WTC11 (cell line): Measurements from ENCODE around the gene YDJC. TPM values are rescaled to one million over a fixed set of nuclear protein-coding genes. Genes with fewer than 3 reads are reported as not detected.

Experiments used
- ATAC-seq: fragments of 200-7000 bp; cut with Tn5 transposase; 2 replicates; pipeline ENCODE4 v1.10.0; 2021; ENCODE audit warnings: mild to moderate bottlenecking, moderate library complexity
- CTCF ChIA-PET: fragments of 300-600 bp; sonication (Branson Sonifier 250); formaldehyde crosslinking; loops from one replicate; lab custom pipeline; 2021; ENCODE audit warnings: antibody characterized with exemption; lab: Charles Lee
- POLR2A ChIA-PET: fragments of 350-600 bp; sonication (Branson Sonifier 250); formaldehyde crosslinking; loops from one replicate; lab custom pipeline; 2021; ENCODE audit warnings: antibody characterized with exemption; lab: Charles Lee
- DNase-seq: peaks from one replicate; pipeline ENCODE4 v3.0.0; 2021; ENCODE audit warnings: low spot score
- H3K27ac Mint-ChIP-seq: 2 replicates; pipeline ENCODE4 v1.8.0; 2021; ENCODE audit warnings: mixed read lengths
- H3K27me3 Mint-ChIP-seq: 2 replicates; pipeline ENCODE4 v1.8.0; 2021; ENCODE audit warnings: low read depth, mild to moderate bottlenecking, moderate library complexity, mixed read lengths
- H3K36me3 Mint-ChIP-seq: 2 replicates; pipeline ENCODE4 v1.8.0; 2021; ENCODE audit warnings: mixed read lengths
- H3K4me1 Mint-ChIP-seq: 2 replicates; pipeline ENCODE4 v1.8.0; 2022; ENCODE audit warnings: mixed read lengths
- H3K4me3 Mint-ChIP-seq: 2 replicates; pipeline ENCODE4 v1.8.0; 2021; ENCODE audit warnings: mild to moderate bottlenecking, moderate library complexity, mixed read lengths
- H3K9me3 Mint-ChIP-seq: 2 replicates; pipeline ENCODE4 v1.8.0; 2021; ENCODE audit warnings: mixed read lengths
- FOXP1 ChIP-seq: sonication (generic); formaldehyde crosslinking; IDR thresholded peaks from 2 replicates; pipeline ENCODE4 v1.8.0; 2022; ENCODE audit warnings: missing genetic modification reagents, mild to moderate bottlenecking, moderate library complexity, borderline replicate concordance
- GRHL2 ChIP-seq: fragments of 250-450 bp; sonication (Bioruptor Pico); IDR thresholded peaks from 2 replicates; pipeline ENCODE4 v1.8.0; 2022; ENCODE audit warnings: mild to moderate bottlenecking, moderate library complexity; ENCODE audit not compliant: insufficient replicate concordance, severe bottlenecking
- JAZF1 ChIP-seq: fragments of 250-450 bp; sonication (Bioruptor Pico); IDR thresholded peaks from 2 replicates; pipeline ENCODE4 v1.9.0; 2021; ENCODE audit warnings: moderate library complexity, mild to moderate bottlenecking, inconsistent platforms
- JUN ChIP-seq: sonication (generic); formaldehyde crosslinking; IDR thresholded peaks from 2 replicates; pipeline ENCODE4 v1.8.0; 2023; ENCODE audit warnings: mild to moderate bottlenecking, missing genetic modification reagents
- NFYB ChIP-seq: sonication (generic); formaldehyde crosslinking; conservative IDR thresholded peaks from 2 replicates; pipeline ENCODE4 v1.8.0; 2022; ENCODE audit warnings: low read depth, missing genetic modification reagents
- NR2C2 ChIP-seq: sonication (generic); formaldehyde crosslinking; IDR thresholded peaks from 2 replicates; pipeline ENCODE4 v1.8.0; 2022; ENCODE audit warnings: mild to moderate bottlenecking, missing genetic modification reagents
- OVOL2 ChIP-seq: fragments of 250-450 bp; sonication (Bioruptor Pico); IDR thresholded peaks from 2 replicates; pipeline ENCODE4 v1.9.0; 2021; ENCODE audit warnings: mild to moderate bottlenecking, borderline replicate concordance
- ZBTB21 ChIP-seq: sonication (generic); formaldehyde crosslinking; IDR thresholded peaks from 2 replicates; pipeline ENCODE4 v1.8.1; 2023; ENCODE audit warnings: mild to moderate bottlenecking, missing genetic modification reagents, borderline replicate concordance
- ZNF121 ChIP-seq: sonication (generic); formaldehyde crosslinking; IDR thresholded peaks from 2 replicates; pipeline ENCODE4 v1.8.0; 2023; ENCODE audit warnings: missing genetic modification reagents
- ZNF263 ChIP-seq: sonication (generic); formaldehyde crosslinking; IDR thresholded peaks from 2 replicates; pipeline ENCODE4 v1.8.1; 2022; ENCODE audit warnings: low read depth, mild to moderate bottlenecking, moderate library complexity, missing genetic modification reagents
- ZNF317 ChIP-seq: sonication (generic); formaldehyde crosslinking; IDR thresholded peaks from 2 replicates; pipeline ENCODE4 v1.8.1; 2023; ENCODE audit warnings: low read depth, mild to moderate bottlenecking, moderate library complexity, missing genetic modification reagents, borderline replicate concordance
- ZNF416 ChIP-seq: fragments of 250-450 bp; sonication (Bioruptor Pico); IDR thresholded peaks from 2 replicates; pipeline ENCODE4 v1.9.0; 2021; ENCODE audit warnings: mild to moderate bottlenecking, inconsistent platforms
- ZNF423 ChIP-seq: fragments of 250-450 bp; sonication (Bioruptor Pico); IDR thresholded peaks from 2 replicates; pipeline ENCODE4 v2.1.2; 2022; ENCODE audit warnings: mild to moderate bottlenecking, moderate library complexity
- ZNF671 ChIP-seq: fragments of 250-450 bp; sonication (Bioruptor Pico); IDR thresholded peaks from 2 replicates; pipeline ENCODE4 v1.8.0; 2021; ENCODE audit warnings: mild to moderate bottlenecking
- total RNA-seq: library from RNA; stranded (reverse); gene quantifications from 3 replicates; pipeline ENCODE4 v1.2.3, GENCODE V29; 2021
- TF ChIP-seq, protein P1 (sequence below): sonication (generic); formaldehyde crosslinking; IDR thresholded peaks from 2 replicates; pipeline ENCODE4 v1.8.1; 2023; ENCODE audit warnings: mild to moderate bottlenecking, missing genetic modification reagents, borderline replicate concordance
- TF ChIP-seq, protein P2 (sequence below): sonication (generic); formaldehyde crosslinking; IDR thresholded peaks from 2 replicates; pipeline ENCODE4 v1.8.0; 2022; ENCODE audit warnings: mild to moderate bottlenecking, missing genetic modification reagents
- TF ChIP-seq, protein P3 (sequence below): sonication (generic); formaldehyde crosslinking; IDR thresholded peaks from 2 replicates; pipeline ENCODE4 v1.8.0; 2022; ENCODE audit warnings: mild to moderate bottlenecking, missing genetic modification reagents
- TF ChIP-seq, protein P4 (sequence below): sonication (generic); formaldehyde crosslinking; IDR thresholded peaks from 2 replicates; pipeline ENCODE4 v1.8.1; 2023; ENCODE audit warnings: mild to moderate bottlenecking, missing genetic modification reagents
- TF ChIP-seq, protein P5 (sequence below): sonication (generic); formaldehyde crosslinking; IDR thresholded peaks from 2 replicates; pipeline ENCODE4 v1.8.1; 2022; ENCODE audit warnings: mild to moderate bottlenecking, missing genetic modification reagents, moderate library complexity, borderline replicate concordance
- TF ChIP-seq, protein P6 (sequence below): fragments of 250-450 bp; sonication (Bioruptor Pico); IDR thresholded peaks from 2 replicates; pipeline ENCODE4 v1.9.0; 2021; ENCODE audit warnings: moderate library complexity, mild to moderate bottlenecking, inconsistent platforms, borderline replicate concordance
- TF ChIP-seq, protein P7 (sequence below): fragments of 250-450 bp; sonication (Bioruptor Pico); IDR thresholded peaks from 2 replicates; pipeline ENCODE4 v1.8.0; 2021; ENCODE audit warnings: mild to moderate bottlenecking

YDJC gene
- total RNA-seq, 1 experiment from 2014 or later: 39.8 TPM

DNA sequence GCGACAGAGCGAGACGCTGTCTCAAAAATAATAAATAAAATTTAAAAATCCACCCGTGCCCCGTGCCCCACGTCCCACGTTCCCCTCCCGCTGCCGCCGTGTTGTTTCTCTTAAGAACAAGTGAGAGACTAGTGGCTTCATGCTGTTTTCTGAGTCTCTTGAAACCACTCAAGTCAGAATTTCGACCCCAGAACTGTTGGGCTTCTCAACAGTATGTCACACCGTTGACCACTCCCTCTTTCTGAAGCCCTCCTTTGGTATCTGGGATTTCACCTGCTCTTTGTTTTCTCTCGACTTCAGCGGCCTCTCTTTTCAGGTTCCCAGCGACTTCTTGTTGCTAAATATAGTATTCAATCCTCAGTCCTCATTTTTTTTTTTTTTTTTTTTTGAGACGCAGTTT, 37.0 kb upstream of the YDJC start (continued):
- TF ChIP-seq, protein P1, sequence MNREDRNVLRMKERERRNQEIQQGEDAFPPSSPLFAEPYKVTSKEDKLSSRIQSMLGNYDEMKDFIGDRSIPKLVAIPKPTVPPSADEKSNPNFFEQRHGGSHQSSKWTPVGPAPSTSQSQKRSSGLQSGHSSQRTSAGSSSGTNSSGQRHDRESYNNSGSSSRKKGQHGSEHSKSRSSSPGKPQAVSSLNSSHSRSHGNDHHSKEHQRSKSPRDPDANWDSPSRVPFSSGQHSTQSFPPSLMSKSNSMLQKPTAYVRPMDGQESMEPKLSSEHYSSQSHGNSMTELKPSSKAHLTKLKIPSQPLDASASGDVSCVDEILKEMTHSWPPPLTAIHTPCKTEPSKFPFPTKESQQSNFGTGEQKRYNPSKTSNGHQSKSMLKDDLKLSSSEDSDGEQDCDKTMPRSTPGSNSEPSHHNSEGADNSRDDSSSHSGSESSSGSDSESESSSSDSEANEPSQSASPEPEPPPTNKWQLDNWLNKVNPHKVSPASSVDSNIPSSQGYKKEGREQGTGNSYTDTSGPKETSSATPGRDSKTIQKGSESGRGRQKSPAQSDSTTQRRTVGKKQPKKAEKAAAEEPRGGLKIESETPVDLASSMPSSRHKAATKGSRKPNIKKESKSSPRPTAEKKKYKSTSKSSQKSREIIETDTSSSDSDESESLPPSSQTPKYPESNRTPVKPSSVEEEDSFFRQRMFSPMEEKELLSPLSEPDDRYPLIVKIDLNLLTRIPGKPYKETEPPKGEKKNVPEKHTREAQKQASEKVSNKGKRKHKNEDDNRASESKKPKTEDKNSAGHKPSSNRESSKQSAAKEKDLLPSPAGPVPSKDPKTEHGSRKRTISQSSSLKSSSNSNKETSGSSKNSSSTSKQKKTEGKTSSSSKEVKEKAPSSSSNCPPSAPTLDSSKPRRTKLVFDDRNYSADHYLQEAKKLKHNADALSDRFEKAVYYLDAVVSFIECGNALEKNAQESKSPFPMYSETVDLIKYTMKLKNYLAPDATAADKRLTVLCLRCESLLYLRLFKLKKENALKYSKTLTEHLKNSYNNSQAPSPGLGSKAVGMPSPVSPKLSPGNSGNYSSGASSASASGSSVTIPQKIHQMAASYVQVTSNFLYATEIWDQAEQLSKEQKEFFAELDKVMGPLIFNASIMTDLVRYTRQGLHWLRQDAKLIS: no peak
- TF ChIP-seq NFYB (CRISPR knock-in tag) (no peak), JUN (CRISPR knock-in tag) (no peak), ZNF317 (CRISPR knock-in tag) (no peak)
- TF ChIP-seq, all 79 proteins: peak for 0

DNA sequence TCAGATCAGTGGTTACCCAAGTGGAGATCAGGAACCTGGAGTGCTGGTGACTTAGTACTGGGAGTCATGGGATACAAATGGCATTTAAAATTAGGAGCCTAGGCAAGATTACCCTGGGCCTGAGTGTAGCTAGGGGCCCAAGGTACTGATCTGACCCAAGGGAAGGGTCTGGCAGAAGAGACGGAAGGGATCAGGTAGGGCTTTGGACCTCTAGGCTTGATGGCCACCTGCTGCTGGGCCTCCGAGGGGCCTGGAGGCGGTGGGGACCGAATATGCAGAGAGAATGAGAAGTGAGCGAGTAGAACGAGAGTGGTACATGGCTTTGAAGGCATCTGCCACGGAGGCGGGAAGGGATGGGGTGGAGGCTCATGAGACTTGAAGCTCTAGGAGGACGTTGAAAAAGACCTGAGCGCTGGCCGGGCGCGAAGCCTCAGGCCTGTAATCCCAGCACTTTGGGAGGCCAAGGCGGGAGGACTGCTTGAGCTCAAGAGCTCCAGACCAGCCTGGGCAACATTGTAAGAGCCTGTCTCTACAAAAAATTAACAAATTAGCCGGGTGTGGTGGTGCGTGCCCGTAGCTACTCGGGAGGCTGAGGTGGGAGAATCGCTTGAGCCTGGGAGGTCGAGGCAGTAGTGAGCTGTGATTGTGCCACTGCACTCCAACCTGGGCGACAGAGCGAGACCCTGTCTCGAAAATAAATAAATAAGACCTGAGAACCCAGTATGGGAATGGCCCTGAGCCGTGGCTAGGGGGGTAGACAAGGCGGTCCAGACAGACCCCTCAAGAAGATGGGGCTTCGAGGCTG, 35.4 kb upstream of the YDJC start:
- no peak for DNase-seq
- peaks cover 14% of the 10 kb centered on the region for H3K4me1 Mint-ChIP-seq
- no peaks in the 10 kb centered on the region for H3K36me3 Mint-ChIP-seq
- peaks cover 12% of the 10 kb centered on the region for H3K27me3 Mint-ChIP-seq
- ChIA-PET CTCF (interaction anchor here (0.8 to 2.6 kb wide), 12 partner anchors 7 to 307 kb away, joined by 3 to 13 read pairs (median 5); partner anchors contain the start of gene SDF2L1), POLR2A (interaction anchor here (1.0 kb wide), 1 partner anchor 7 kb away, joined by 5 read pairs; no protein-coding TSS in a partner anchor)
- ATAC-seq: no peak; the same call in 1 of the 2 replicates
- peak overlapping the region; percentile 60 for H3K27ac Mint-ChIP-seq
- peaks cover 3% of the 10 kb centered on the region; the same call in 1 of the 2 replicates for H3K9me3 Mint-ChIP-seq
- TF ChIP-seq ZNF121 (peak; percentile 66; the same call in 1 of the 2 replicates), ZNF263 (CRISPR knock-in tag) (no peak), JAZF1 (0 out of 2 replicates have a peak, but pooled peaks have one; percentile 37)
- peak overlapping the region; percentile 97 for H3K4me3 Mint-ChIP-seq

DNA sequence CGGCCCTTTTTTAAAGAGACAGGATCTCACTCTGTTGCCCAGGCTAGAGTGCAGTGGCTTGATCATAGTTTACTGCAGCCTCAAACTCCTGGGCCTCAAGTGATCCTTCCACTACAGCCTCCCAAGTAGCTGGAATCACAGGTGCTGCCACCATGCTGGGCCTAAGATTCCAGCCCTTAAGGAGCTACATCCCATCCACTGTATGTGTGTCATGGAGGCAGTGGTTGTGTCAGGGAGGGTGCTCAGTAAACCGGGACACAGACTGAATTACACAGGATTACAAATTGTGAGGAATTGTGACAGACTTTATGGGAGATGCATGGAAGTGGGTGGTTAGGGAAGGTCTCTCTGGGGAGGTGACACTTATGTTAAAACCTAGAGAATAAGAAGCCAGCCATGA, 33.9 kb upstream of the YDJC start:
- Mint-ChIP-seq H3K4me3 (no peak overlapping the region), H3K4me1 (peaks cover 11% of the 10 kb centered on the region), H3K9me3 (peaks cover 3% of the 10 kb centered on the region; the same call in 1 of the 2 replicates), H3K27ac (no peak overlapping the region), H3K36me3 (no peaks in the 10 kb centered on the region), H3K27me3 (peaks cover 12% of the 10 kb centered on the region)
- ChIA-PET CTCF (no interaction called here), POLR2A (no interaction called here)
- DNase-seq: no peak
- ATAC-seq: no peak
- TF ChIP-seq OVOL2 (CRISPR knock-in tag): no peak
- TF ChIP-seq, protein P2, sequence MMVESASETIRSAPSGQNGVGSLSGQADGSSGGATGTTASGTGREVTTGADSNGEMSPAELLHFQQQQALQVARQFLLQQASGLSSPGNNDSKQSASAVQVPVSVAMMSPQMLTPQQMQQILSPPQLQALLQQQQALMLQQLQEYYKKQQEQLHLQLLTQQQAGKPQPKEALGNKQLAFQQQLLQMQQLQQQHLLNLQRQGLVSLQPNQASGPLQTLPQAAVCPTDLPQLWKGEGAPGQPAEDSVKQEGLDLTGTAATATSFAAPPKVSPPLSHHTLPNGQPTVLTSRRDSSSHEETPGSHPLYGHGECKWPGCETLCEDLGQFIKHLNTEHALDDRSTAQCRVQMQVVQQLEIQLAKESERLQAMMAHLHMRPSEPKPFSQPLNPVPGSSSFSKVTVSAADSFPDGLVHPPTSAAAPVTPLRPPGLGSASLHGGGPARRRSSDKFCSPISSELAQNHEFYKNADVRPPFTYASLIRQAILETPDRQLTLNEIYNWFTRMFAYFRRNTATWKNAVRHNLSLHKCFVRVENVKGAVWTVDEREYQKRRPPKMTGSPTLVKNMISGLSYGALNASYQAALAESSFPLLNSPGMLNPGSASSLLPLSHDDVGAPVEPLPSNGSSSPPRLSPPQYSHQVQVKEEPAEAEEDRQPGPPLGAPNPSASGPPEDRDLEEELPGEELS: no peak
- TF ChIP-seq, protein P3, sequence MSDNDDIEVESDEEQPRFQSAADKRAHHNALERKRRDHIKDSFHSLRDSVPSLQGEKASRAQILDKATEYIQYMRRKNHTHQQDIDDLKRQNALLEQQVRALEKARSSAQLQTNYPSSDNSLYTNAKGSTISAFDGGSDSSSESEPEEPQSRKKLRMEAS (CRISPR knock-in tag): no peak
- TF ChIP-seq, protein P4, sequence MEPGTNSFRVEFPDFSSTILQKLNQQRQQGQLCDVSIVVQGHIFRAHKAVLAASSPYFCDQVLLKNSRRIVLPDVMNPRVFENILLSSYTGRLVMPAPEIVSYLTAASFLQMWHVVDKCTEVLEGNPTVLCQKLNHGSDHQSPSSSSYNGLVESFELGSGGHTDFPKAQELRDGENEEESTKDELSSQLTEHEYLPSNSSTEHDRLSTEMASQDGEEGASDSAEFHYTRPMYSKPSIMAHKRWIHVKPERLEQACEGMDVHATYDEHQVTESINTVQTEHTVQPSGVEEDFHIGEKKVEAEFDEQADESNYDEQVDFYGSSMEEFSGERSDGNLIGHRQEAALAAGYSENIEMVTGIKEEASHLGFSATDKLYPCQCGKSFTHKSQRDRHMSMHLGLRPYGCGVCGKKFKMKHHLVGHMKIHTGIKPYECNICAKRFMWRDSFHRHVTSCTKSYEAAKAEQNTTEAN: no peak
- TF ChIP-seq, protein P5, sequence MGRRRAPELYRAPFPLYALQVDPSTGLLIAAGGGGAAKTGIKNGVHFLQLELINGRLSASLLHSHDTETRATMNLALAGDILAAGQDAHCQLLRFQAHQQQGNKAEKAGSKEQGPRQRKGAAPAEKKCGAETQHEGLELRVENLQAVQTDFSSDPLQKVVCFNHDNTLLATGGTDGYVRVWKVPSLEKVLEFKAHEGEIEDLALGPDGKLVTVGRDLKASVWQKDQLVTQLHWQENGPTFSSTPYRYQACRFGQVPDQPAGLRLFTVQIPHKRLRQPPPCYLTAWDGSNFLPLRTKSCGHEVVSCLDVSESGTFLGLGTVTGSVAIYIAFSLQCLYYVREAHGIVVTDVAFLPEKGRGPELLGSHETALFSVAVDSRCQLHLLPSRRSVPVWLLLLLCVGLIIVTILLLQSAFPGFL (CRISPR knock-in tag): no peak
- no peak for TF ChIP-seq ZNF416
- TF ChIP-seq ZBTB21: no peak
- TF ChIP-seq ZNF423 (CRISPR knock-in tag): no peak
- no peak for TF ChIP-seq FOXP1 (CRISPR knock-in tag)
- TF ChIP-seq NR2C2 (CRISPR knock-in tag): no peak
- TF ChIP-seq, protein P6, sequence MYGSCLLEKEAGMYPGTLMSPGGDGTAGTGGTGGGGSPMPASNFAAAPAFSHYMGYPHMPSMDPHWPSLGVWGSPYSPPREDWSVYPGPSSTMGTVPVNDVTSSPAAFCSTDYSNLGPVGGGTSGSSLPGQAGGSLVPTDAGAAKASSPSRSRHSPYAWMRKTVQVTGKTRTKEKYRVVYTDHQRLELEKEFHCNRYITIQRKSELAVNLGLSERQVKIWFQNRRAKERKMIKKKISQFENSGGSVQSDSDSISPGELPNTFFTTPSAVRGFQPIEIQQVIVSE: no peak
- TF ChIP-seq GRHL2 (CRISPR knock-in tag): no peak
- TF ChIP-seq ZNF671 (CRISPR knock-in tag): no peak
- TF ChIP-seq JAZF1: no peak
- TF ChIP-seq, protein P7, sequence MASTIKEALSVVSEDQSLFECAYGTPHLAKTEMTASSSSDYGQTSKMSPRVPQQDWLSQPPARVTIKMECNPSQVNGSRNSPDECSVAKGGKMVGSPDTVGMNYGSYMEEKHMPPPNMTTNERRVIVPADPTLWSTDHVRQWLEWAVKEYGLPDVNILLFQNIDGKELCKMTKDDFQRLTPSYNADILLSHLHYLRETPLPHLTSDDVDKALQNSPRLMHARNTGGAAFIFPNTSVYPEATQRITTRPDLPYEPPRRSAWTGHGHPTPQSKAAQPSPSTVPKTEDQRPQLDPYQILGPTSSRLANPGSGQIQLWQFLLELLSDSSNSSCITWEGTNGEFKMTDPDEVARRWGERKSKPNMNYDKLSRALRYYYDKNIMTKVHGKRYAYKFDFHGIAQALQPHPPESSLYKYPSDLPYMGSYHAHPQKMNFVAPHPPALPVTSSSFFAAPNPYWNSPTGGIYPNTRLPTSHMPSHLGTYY (CRISPR knock-in tag): no peak
- no peak for TF ChIP-seq ZNF121
